Measurements from ENCODE around the gene FAM98B.

Gene FAM98B

GRCh38 chr15:38460543-38460942 is 6.6 kb downstream of the FAM98B start:
- DNase-seq (ENCODE audit: low spot score) = no peak

GRCh38 chr15:38461066-38461833 is 7.3 kb downstream of the FAM98B start:
- FAIRE-seq = no peak
- DNase-seq (ENCODE audit: low spot score) = no peak

More at GRCh38 chr15:38460543-38460942, 6.6 kb downstream of the FAM98B start:
- no peak for FAIRE-seq

GRCh38 chr15:38463893-38464292 is 10.0 kb downstream of the FAM98B start:
- FAIRE-seq (no peak), DNase-seq (ENCODE audit: low spot score) (no peak)

- no peak for FAIRE-seq
- DNase-seq (ENCODE audit: low spot score) = no peak
Measured at GRCh38 chr15:38464675-38465074, 10.7 kb downstream of the FAM98B start.

- FAIRE-seq (no peak), DNase-seq (ENCODE audit: low spot score) (no peak)
Measured at GRCh38 chr15:38470816-38471215, 16.9 kb downstream of the FAM98B start.

GRCh38 chr15:38471974-38472373 is 18.0 kb downstream of the FAM98B start:
- DNase-seq (ENCODE audit: low spot score) (no peak), FAIRE-seq (no peak)

GRCh38 chr15:38474155-38474757 is 20.3 kb downstream of the FAM98B start:
- FAIRE-seq (peak; percentile 46), DNase-seq (ENCODE audit: low spot score) (peak; percentile 59)

- DNase-seq (ENCODE audit: low spot score) (no peak), FAIRE-seq (no peak)
Measured at GRCh38 chr15:38475361-38475760, 21.4 kb downstream of the FAM98B start.

- DNase-seq (ENCODE audit: low spot score) (no peak), FAIRE-seq (no peak)
Measured at GRCh38 chr15:38476120-38476519, 22.2 kb downstream of the FAM98B start.

GRCh38 chr15:38477637-38478036 is 23.7 kb downstream of the FAM98B start:
- DNase-seq (ENCODE audit: low spot score) (no peak), FAIRE-seq (no peak)

- DNase-seq (ENCODE audit: low spot score) = no peak
- peak; percentile 26 for FAIRE-seq
Measured at GRCh38 chr15:38479266-38479665, 25.3 kb downstream of the FAM98B start.

- no peak for DNase-seq (ENCODE audit: low spot score)
- peak; percentile 2 for FAIRE-seq
Measured at GRCh38 chr15:38479756-38480155, 25.8 kb downstream of the FAM98B start.

GRCh38 chr15:38481113-38481512 is 27.2 kb downstream of the FAM98B start:
- FAIRE-seq (no peak), DNase-seq (ENCODE audit: low spot score) (no peak)

GRCh38 chr15:38481761-38482160 is 27.8 kb downstream of the FAM98B start:
- no peak for DNase-seq (ENCODE audit: low spot score)
- no peak for FAIRE-seq

GRCh38 chr15:38482572-38482971 is 28.6 kb downstream of the FAM98B start:
- DNase-seq (ENCODE audit: low spot score) (no peak), FAIRE-seq (no peak)

GRCh38 chr15:38486936-38487335 is 33.0 kb downstream of the FAM98B start:
- no peak for DNase-seq (ENCODE audit: low spot score)
- FAIRE-seq = no peak

GRCh38 chr15:38487378-38487777 is 33.5 kb downstream of the FAM98B start:
- DNase-seq (ENCODE audit: low spot score) (no peak), FAIRE-seq (no peak)

GRCh38 chr15:38490242-38490922 is 36.5 kb downstream of the FAM98B start:
- no peak for DNase-seq (ENCODE audit: low spot score)
- FAIRE-seq = no peak

- DNase-seq (ENCODE audit: low spot score) (no peak), FAIRE-seq (no peak)
Measured at GRCh38 chr15:38496151-38496550, 42.2 kb downstream of the FAM98B start.

- FAIRE-seq (no peak), DNase-seq (ENCODE audit: low spot score) (no peak)
Measured at GRCh38 chr15:38499651-38500050, 45.7 kb downstream of the FAM98B start.

GRCh38 chr15:38503496-38503895 is 49.6 kb downstream of the FAM98B start:
- no peak for FAIRE-seq
- no peak for DNase-seq (ENCODE audit: low spot score)

- DNase-seq (ENCODE audit: low spot score) = no peak
- FAIRE-seq = no peak
Measured at GRCh38 chr15:38504680-38505467, 50.9 kb downstream of the FAM98B start.

All from RCC 7860 (cell line).